GM23338 (cell line): ENCODE data around the gene VRK1. TPM values are rescaled to one million over a fixed set of nuclear protein-coding genes. Genes with fewer than 3 reads are reported as not detected.

Source experiments
- ATAC-seq: fragments of 200-7000 bp; cut with Tn5 transposase; 3 replicates; pipeline ENCODE4 v1.9.1; 2020
- DNase-seq: peaks from one replicate; pipeline ENCODE4 v3.0.0-alpha.2; 2015; ENCODE audit warnings: low spot score
- H2AFZ ChIP-seq: fragments of 200-600 bp; sonication (generic); 2 replicates; pipeline ENCODE4 v1.8.0; 2016; ENCODE audit warnings: antibody characterized with exemption, mild to moderate bottlenecking, moderate library complexity
- H3F3A ChIP-seq: fragments of 200-600 bp; sonication (generic); replicated peaks from 2 replicates; pipeline ENCODE4 v1.8.0; 2017; ENCODE audit warnings: antibody characterized with exemption, mixed run types, low read depth
- H3K27ac ChIP-seq: fragments of 200-600 bp; sonication (generic); 2 replicates; pipeline ENCODE4 v1.6.1; 2016; ENCODE audit warnings: low read depth
- H3K27me3 ChIP-seq: fragments of 200-600 bp; sonication (generic); 2 replicates; pipeline ENCODE4 v1.8.0; 2016; ENCODE audit warnings: mild to moderate bottlenecking, mixed run types, moderate library complexity; ENCODE audit not compliant: insufficient read depth
- H3K36me3 ChIP-seq: fragments of 200-600 bp; sonication (generic); 2 replicates; pipeline ENCODE4 v1.8.0; 2016; ENCODE audit warnings: mild to moderate bottlenecking; ENCODE audit not compliant: insufficient read depth
- H3K4me1 ChIP-seq: fragments of 200-600 bp; sonication (generic); 2 replicates; pipeline ENCODE4 v1.8.0; 2016; ENCODE audit warnings: mild to moderate bottlenecking, moderate library complexity; ENCODE audit not compliant: insufficient read depth
- H3K4me2 ChIP-seq: fragments of 200-600 bp; sonication (generic); 2 replicates; pipeline ENCODE4 v1.7.1; 2017; ENCODE audit warnings: mixed run types
- H3K4me3 ChIP-seq: fragments of 200-600 bp; sonication (generic); 2 replicates; pipeline ENCODE4 v1.6.1; 2016; ENCODE audit warnings: mixed run types
- H3K79me2 ChIP-seq: fragments of 200-600 bp; sonication (generic); replicated peaks from 2 replicates; pipeline ENCODE4 v1.8.0; 2017; ENCODE audit warnings: mild to moderate bottlenecking; ENCODE audit not compliant: insufficient read depth
- H3K9me2 ChIP-seq: fragments of 200-600 bp; sonication (generic); 2 replicates; pipeline ENCODE4 v1.8.0; 2017; ENCODE audit not compliant: insufficient read depth
- H4K20me1 ChIP-seq: fragments of 200-600 bp; sonication (generic); replicated peaks from 2 replicates; pipeline ENCODE4 v1.8.0; 2017; ENCODE audit warnings: mild to moderate bottlenecking; ENCODE audit not compliant: insufficient read depth
- H3K27ac Mint-ChIP-seq: 2 replicates; pipeline ENCODE4 v1.8.0; 2020; ENCODE audit warnings: inconsistent platforms, mild to moderate bottlenecking, moderate library complexity, mixed read lengths
- H3K27me3 Mint-ChIP-seq: 3 replicates; pipeline ENCODE4 v1.8.0; 2022; ENCODE audit warnings: low read depth, mild to moderate bottlenecking, moderate library complexity, mixed read lengths, inconsistent platforms; ENCODE audit not compliant: insufficient read depth, poor library complexity
- H3K36me3 Mint-ChIP-seq: 3 replicates; pipeline ENCODE4 v1.8.0; 2021; ENCODE audit warnings: low read depth, mild to moderate bottlenecking, inconsistent platforms, moderate library complexity, mixed read lengths
- H3K4me1 Mint-ChIP-seq: 3 replicates; pipeline ENCODE4 v1.8.0; 2020; ENCODE audit warnings: mild to moderate bottlenecking, inconsistent platforms, mixed read lengths
- H3K4me3 Mint-ChIP-seq: 3 replicates; pipeline ENCODE4 v1.8.0; 2021; ENCODE audit warnings: moderate library complexity, mild to moderate bottlenecking, inconsistent platforms, mixed read lengths
- H3K9me3 Mint-ChIP-seq: 3 replicates; pipeline ENCODE4 v1.8.0; 2020; ENCODE audit warnings: moderate library complexity, mild to moderate bottlenecking, inconsistent platforms, mixed read lengths
- CREB1 ChIP-seq: fragments of 250-450 bp; sonication (Bioruptor Pico); IDR thresholded peaks from 2 replicates; pipeline ENCODE4 v1.5.0; 2020; ENCODE audit warnings: low read depth, mild to moderate bottlenecking, moderate library complexity
- EZH2 ChIP-seq: fragments of 200-600 bp; sonication (generic); IDR thresholded peaks from one replicate; pipeline ENCODE4 v1.8.0; 2017; ENCODE audit warnings: antibody characterized with exemption, mild to moderate bottlenecking, low read depth; ENCODE audit not compliant: unreplicated experiment
- EZH2phosphoT487 ChIP-seq: fragments of 200-600 bp; sonication (generic); IDR thresholded peaks from one replicate; pipeline ENCODE4 v1.8.1; 2018; ENCODE audit warnings: antibody characterized with exemption; ENCODE audit not compliant: unreplicated experiment
- POLR2AphosphoS5 ChIP-seq: IDR thresholded peaks from 2 replicates; pipeline ENCODE4 v1.6.1; 2016; ENCODE audit warnings: antibody characterized with exemption, low read depth
- STAT1 ChIP-seq: IDR thresholded peaks from one replicate; pipeline ENCODE4 v1.6.1; 2016; ENCODE audit warnings: antibody characterized with exemption; ENCODE audit not compliant: unreplicated experiment
- ZNF331 ChIP-seq: fragments of 250-450 bp; sonication (Bioruptor Pico); IDR thresholded peaks from 2 replicates; pipeline ENCODE4 v1.5.0; 2020; ENCODE audit warnings: low read depth, mild to moderate bottlenecking, moderate library complexity
- ZNF462 ChIP-seq: fragments of 250-450 bp; sonication (Bioruptor Pico); IDR thresholded peaks from 2 replicates; pipeline ENCODE4 v1.5.0; 2020; ENCODE audit warnings: mild to moderate bottlenecking, moderate library complexity
- polyA plus RNA-seq: library from polyadenylated mRNA; unstranded; fragments of >200 nt; fragmentation: Nextera tagmentation; extraction: Ambion mirVana; gene quantifications from 2 replicates; pipeline ENCODE4 v1.2.1, GENCODE V29; 2016
- total RNA-seq: library from RNA; depleted of rRNA; stranded (reverse); fragments of >200 nt; shearing (Covaris generic); gene quantifications from 2 replicates; pipeline ENCODE4 v1.2.3, GENCODE V29; 2014

Gene VRK1
- total and polyA plus RNA-seq, 2 experiments from 2014 or later, result 83.8 to 119 TPM

DNA sequence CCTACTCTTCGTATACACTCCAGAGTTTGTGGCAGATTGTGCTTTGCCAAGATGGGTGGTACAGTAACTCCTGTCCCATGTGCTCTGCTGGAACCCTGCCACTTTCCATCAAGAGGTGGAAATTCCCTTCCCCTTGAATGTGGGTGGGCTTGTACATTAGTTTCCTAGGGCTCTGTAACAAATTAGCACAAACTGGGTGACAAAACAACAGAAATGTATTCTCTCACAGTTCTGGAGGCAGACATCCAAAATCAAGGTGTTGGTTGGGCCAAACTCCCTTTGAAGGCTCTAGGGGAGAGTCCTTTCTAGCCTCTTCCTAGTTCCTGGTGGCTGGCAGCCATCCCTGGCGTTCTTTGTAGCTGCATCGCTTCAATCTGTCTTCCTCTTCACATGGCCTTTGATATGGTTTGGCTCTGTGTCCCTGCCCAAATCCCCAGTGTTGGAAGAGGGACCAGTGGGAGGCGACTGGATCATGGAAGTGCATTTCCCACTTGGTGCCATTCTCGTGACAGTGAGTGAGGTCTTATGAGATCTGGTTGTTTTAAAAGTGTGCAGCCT lies 117.5 kb downstream of the VRK1 start (continued):
- TF ChIP-seq ZNF462 (CRISPR knock-in tag) (no peak), STAT1 (no peak), POLR2AphosphoS5 (no peak), ZNF331 (CRISPR knock-in tag) (no peak), EZH2phosphoT487 (no peak), CREB1 (CRISPR knock-in tag) (no peak)

DNA sequence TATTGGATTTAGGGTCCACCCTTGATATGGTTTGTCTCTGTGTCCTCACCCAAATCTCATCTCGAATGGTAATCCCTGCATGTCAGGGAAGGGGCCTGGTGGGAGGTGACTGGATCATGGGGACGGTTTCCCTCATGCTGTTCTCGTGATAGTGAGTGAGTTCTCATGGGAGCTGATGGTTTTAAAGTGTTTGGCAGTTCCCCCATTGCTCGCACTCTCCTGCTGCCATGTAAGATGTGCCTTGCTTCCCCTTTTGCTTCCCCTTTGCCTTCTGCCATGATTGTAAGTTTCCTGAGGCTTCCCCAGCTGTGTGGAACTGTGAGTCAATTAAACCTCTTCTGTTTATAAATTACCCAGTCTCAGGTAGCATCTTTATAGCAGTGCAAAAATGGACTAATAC lies 118.3 kb downstream of the VRK1 start:
- H3K9me2 ChIP-seq, result no peaks in the 10 kb centered on the region
- DNase-seq, result no peak
- H3K4me3 Mint-ChIP-seq, result no peak overlapping the region
- TF ChIP-seq EZH2 (no peak), STAT1 (no peak)
- no peaks in the 10 kb centered on the region for H3K4me1 ChIP-seq
- H3K27ac Mint-ChIP-seq, result no peak overlapping the region
- no peaks in the 10 kb centered on the region for H3K4me1 Mint-ChIP-seq
- H3K4me3 ChIP-seq, result no peak overlapping the region
- H3K27me3 ChIP-seq, result no peaks in the 10 kb centered on the region
- H3F3A ChIP-seq, result no peaks in the 10 kb centered on the region
- no peak overlapping the region for H3K4me2 ChIP-seq
- peaks cover 7% of the 10 kb centered on the region for H3K27me3 Mint-ChIP-seq
- no peaks in the 10 kb centered on the region for H4K20me1 ChIP-seq
- ATAC-seq, result no peak
- H3K27ac ChIP-seq, result no peak overlapping the region
- H3K36me3 Mint-ChIP-seq, result peaks cover 4% of the 10 kb centered on the region; the same call in 1 of the 3 replicates
- peaks cover 4% of the 10 kb centered on the region; the same call in 2 of the 3 replicates for H3K9me3 Mint-ChIP-seq
- H3K79me2 ChIP-seq, result no peaks in the 10 kb centered on the region
- no peak overlapping the region for H2AFZ ChIP-seq
- no peaks in the 10 kb centered on the region for H3K36me3 ChIP-seq
